Body of pancreas (tissue), 4 donors: Measurements from ENCODE around the gene CEP20. TPM values are rescaled to one million over a fixed set of nuclear protein-coding genes. Genes with fewer than 3 reads are reported as not detected.
"Not testable (repeated sequence)": the region's sequence is repeated elsewhere in the genome, so short reads cannot be mapped to it uniquely, and the experiment has no call there.

ENCODE experiments used
- ATAC-seq: fragments of 150-250 bp; one replicate; pipeline ENCODE4 v1.9.1; 2016
- DNase-seq, 4 donors: peaks; one replicate each; pipeline ENCODE4 v3.0.0-alpha.2; 2019
- H3K27ac ChIP-seq, 4 donors: fragments of 200-600 bp; sonication (generic); 1 replicate in 3 of 4; 2 replicates in 1 of 4; pipeline versions ENCODE4 v1.5.1 to v1.6.1; 2016 to 2019; ENCODE audit warnings: mild to moderate bottlenecking in 1 of 4, mixed read lengths in 1 of 4, moderate library complexity in 1 of 4
- H3K27me3 ChIP-seq, 2 donors: fragments of 200-600 bp; sonication (generic); one replicate each; pipeline ENCODE4 v1.6.0; 2016; ENCODE audit warnings: mild to moderate bottlenecking in 1 of 2
- H3K36me3 ChIP-seq, 2 donors: fragments of 200-600 bp; sonication (generic); replicated peaks in 1 of 2; 2 replicates each; pipeline ENCODE4 v1.5.1; 2016; ENCODE audit warnings: low read depth in 2 of 2; ENCODE audit not compliant: insufficient read depth in 1 of 2
- H3K4me1 ChIP-seq: fragments of 200-600 bp; sonication (generic); one replicate; pipeline ENCODE4 v1.6.0; 2016
- H3K4me3 ChIP-seq, 2 donors: fragments of 200-600 bp; sonication (generic); 1 replicate in 1 of 2; 2 replicates in 1 of 2; pipeline ENCODE4 v1.5.1; 2016 to 2019
- H3K9me3 ChIP-seq, 3 donors: fragments of 200-600 bp; sonication (generic); 1 replicate in 2 of 3; 2 replicates in 1 of 3; pipeline ENCODE4 v1.5.1; 2016
- POLR2A ChIP-seq, 3 donors: fragments of 450-650 bp; IDR thresholded peaks; one replicate each; pipeline ENCODE4 v1.6.1; 2016; ENCODE audit warnings: antibody characterized with exemption in 3 of 3, mild to moderate bottlenecking in 2 of 3
- WGBS, 2 donors: methylation state at CpG; one replicate each; pipeline ENCODE4 v1.1.5; 2017; 5-methylcytosine and 5-hydroxymethylcytosine counted together
- intact Hi-C: fragments of 100-400 bp; cut with DNase I; formaldehyde crosslinking; loops from one replicate; pipeline ENCODE4 v1.15.1; 2023
- total RNA-seq, 2 donors: library from RNA; depleted of rRNA; stranded (reverse); fragments of >200 nt; gene quantifications; one replicate each; pipeline ENCODE4 v1.1.0, GENCODE V29; 2016
- TF ChIP-seq, protein P1 (sequence below), 7 experiments: fragments of 450-650 bp in 4 of 7; fragments of 200-600 bp in 3 of 7; sonication (generic) in 3 of 7; IDR thresholded peaks; one replicate each; pipeline ENCODE4 v1.5.1; 2016 to 2019; ENCODE audit warnings: antibody characterized with exemption in 7 of 7

The CEP20 gene
- total RNA-seq, 2 donors from 2014 or later: 17.5 to 21.3 TPM

DNA sequence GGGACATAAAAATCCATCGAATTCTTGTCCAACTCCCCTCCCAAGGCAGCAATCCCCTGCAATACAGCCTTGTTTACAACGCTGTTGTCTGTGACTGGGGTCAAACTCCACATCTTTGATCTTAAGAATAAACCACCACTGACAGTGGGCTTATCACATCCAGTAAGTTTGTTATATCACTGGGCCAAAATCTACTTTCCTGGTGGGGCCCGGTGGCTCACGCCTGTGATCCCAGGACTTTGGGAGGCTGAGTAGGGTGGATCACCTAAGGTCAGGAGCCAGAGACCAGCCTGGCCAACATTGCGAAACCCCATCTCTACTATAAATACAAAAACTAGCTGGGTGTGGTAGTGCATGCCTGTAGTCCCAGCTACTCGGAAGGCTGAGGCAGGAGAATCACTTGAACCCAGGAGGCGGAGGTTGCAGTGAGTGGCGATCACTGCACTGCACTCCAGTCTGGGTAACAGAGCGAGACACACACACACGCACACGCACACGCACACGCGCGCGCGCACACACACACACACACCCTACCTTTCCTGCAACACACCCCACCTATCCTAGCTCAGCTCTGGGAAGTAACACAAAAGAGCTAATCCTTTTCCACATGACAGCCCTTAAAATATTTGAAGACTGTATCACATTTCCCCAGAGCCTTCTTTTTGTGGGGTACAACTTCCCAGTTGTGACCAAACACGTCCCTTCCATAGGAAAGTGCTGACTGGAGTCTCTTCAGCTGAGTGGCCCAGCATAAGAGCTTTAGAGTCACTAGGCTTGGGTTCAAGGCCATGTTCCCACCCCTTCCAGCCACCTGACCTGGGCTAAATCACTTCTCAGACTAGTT lies 40.1 kb upstream of the CEP20 start:
- ATAC-seq (no peak), DNase-seq (no peak)
- Histone ChIP-seq H3K4me1 (no peaks in the 10 kb centered on the region), H3K27ac (no peak overlapping the region), H3K4me3 (no peak overlapping the region), H3K9me3 (no peaks in the 10 kb centered on the region), H3K36me3 (no peaks in the 10 kb centered on the region), H3K27me3 (no peaks in the 10 kb centered on the region)
- intact Hi-C loops: no loop called here
- no peak for TF ChIP-seq POLR2A (IDR thresholded peaks at IDR 0.05)
- TF ChIP-seq, protein P1, sequence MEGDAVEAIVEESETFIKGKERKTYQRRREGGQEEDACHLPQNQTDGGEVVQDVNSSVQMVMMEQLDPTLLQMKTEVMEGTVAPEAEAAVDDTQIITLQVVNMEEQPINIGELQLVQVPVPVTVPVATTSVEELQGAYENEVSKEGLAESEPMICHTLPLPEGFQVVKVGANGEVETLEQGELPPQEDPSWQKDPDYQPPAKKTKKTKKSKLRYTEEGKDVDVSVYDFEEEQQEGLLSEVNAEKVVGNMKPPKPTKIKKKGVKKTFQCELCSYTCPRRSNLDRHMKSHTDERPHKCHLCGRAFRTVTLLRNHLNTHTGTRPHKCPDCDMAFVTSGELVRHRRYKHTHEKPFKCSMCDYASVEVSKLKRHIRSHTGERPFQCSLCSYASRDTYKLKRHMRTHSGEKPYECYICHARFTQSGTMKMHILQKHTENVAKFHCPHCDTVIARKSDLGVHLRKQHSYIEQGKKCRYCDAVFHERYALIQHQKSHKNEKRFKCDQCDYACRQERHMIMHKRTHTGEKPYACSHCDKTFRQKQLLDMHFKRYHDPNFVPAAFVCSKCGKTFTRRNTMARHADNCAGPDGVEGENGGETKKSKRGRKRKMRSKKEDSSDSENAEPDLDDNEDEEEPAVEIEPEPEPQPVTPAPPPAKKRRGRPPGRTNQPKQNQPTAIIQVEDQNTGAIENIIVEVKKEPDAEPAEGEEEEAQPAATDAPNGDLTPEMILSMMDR (IDR thresholded peaks at IDR 0.05): no peak
- 93 to 94% methylated on average over 18 of the region's 18 CpGs for WGBS, 2 donors

DNA sequence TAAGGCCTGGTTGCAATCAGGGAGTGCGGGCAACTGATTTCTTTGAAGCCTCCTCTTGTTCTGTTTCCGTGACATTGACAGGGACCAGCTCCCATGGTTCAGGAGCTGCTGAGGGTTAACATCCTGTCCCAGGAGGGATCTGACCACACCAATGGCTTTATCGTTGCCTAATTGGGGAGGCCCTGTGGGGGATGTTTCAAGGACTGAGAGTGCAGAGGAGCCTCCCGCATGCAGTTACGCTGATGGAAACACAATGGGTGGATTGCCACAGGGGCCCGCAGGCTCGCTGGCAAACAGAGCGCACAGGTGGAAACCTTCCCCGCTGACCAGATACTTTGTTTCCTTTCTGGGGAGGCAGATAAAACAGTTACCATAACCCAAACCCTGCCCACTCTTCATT lies 37.2 kb upstream of the CEP20 start:
- 74 to 82% methylated on average over 9 of the region's 9 CpGs for WGBS, 2 donors

DNA sequence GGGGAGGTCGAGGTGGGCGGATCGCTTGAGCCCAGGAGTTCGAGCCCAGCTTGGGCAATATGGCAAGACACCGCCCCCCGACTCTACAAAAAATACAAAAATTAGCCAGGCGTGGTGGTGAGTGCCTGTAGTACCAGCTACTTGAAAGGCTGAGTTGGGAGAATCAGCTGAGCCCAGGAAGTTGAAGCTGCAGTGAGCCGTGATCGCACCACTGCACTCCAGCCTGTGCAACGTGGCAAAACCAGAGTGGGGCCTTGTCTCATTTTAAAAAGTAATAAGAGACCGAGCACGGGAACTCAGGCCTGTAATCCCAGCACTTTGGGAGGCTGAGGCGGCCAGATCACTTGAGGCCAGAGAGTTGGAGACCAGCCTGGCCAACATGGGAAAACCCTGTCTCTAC lies 36.6 kb upstream of the CEP20 start:
- TF ChIP-seq, protein P1 (IDR thresholded peaks at IDR 0.05): no peak
- TF ChIP-seq POLR2A (IDR thresholded peaks at IDR 0.05): no peak
- Histone ChIP-seq H3K27ac (no peak overlapping the region), H3K27me3 (no peaks in the 10 kb centered on the region), H3K4me3 (no peak overlapping the region), H3K36me3 (no peaks in the 10 kb centered on the region), H3K4me1 (no peaks in the 10 kb centered on the region), H3K9me3 (no peaks in the 10 kb centered on the region)
- DNase-seq (no peak), ATAC-seq (no peak)
- 91 to 94% methylated on average over 13 of the region's 13 CpGs for WGBS, 2 donors
- intact Hi-C loops: no loop called here

More for the DNA sequence above, 37.2 kb upstream of the CEP20 start:
- ATAC-seq: no peak
- TF ChIP-seq, protein P1 (IDR thresholded peaks at IDR 0.05): no peak
- TF ChIP-seq POLR2A (IDR thresholded peaks at IDR 0.05): no peak
- intact Hi-C loops: no loop called here
- no peaks in the 10 kb centered on the region for H3K27me3 ChIP-seq
- no peaks in the 10 kb centered on the region for H3K4me1 ChIP-seq
- no peak for DNase-seq
- no peak overlapping the region for H3K27ac ChIP-seq
- no peaks in the 10 kb centered on the region for H3K9me3 ChIP-seq
- H3K36me3 ChIP-seq: no peaks in the 10 kb centered on the region
- no peak overlapping the region for H3K4me3 ChIP-seq

DNA sequence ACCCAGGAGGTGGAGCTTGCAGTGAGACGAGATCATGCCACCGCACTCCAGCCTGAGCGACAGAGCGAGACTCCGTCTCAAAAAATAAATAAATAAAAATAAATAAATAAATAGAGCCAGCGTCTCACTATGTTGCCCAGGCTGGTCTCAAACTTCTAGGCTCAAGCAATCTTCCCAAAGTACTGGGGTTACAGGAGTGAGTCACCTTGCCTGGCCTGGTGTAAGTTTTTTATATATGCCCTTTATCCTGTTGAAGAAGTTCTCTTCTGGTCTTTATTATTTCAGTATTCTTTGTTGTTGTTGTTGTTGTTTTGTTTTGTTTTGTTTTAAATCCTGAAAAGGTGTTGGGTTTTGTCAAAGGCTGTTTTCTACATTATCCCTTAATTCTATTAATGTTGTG lies 30.9 kb upstream of the CEP20 start:
- Histone ChIP-seq H3K9me3 (no peaks in the 10 kb centered on the region), H3K4me3 (no peak overlapping the region), H3K27ac (no peak overlapping the region), H3K27me3 (no peaks in the 10 kb centered on the region), H3K4me1 (no peaks in the 10 kb centered on the region), H3K36me3 (no peaks in the 10 kb centered on the region)
- no peak for TF ChIP-seq POLR2A (IDR thresholded peaks at IDR 0.05)
- TF ChIP-seq, protein P1 (IDR thresholded peaks at IDR 0.05): no peak
- WGBS, 2 donors: 86% methylated on average over 6 of the region's 6 CpGs
- DNase-seq: no peak
- ATAC-seq: no peak
- intact Hi-C loops: no loop called here

DNA sequence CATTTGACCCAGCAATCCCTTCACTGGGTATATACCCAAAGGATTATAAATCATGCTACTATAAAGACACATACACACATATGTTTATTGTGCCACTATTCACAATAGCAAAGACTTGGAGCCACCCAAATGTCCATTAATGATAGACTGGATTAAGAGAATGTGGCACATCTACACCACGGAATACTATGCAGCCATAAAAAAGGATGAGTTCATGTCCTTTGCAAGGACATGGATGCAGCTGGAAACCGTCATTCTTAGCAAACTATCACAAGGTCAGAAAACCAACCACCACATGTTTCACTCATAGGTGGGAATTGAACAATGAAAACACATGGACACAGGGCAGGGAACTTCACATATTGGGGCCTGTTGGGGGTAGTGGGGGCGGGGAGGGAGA lies 29.9 kb upstream of the CEP20 start:
- H3K4me3 ChIP-seq, H3K9me3 ChIP-seq, intact Hi-C loops, H3K27ac ChIP-seq, H3K4me1 ChIP-seq, H3K27me3 ChIP-seq, ATAC-seq, H3K36me3 ChIP-seq, DNase-seq: not testable (repeated sequence)
- WGBS, 2 donors: 63 to 75% methylated on average over 3 of the region's 3 CpGs
